Left ventricle myocardium inferior (tissue), 1 donor: ENCODE results near the gene EPB41L2. TPM values are rescaled to one million over a fixed set of nuclear protein-coding genes. Genes with fewer than 3 reads are reported as not detected.
"Not testable (repeated sequence)": the region's sequence is repeated elsewhere in the genome, so short reads cannot be mapped to it uniquely, and the experiment has no call there.

Experiments used
- DNase-seq: peaks from one replicate; pipeline ENCODE4 v3.0.0-alpha.2; 2020
- H3K27ac ChIP-seq: fragments of 200-600 bp; replicated peaks from 2 replicates; pipeline ENCODE4 v1.8.0; 2021
- H3K27me3 ChIP-seq: fragments of 200-600 bp; 2 replicates; pipeline ENCODE4 v1.8.0; 2021; ENCODE audit warnings: low read depth
- H3K36me3 ChIP-seq: fragments of 200-600 bp; 2 replicates; pipeline ENCODE4 v1.8.0; 2021
- H3K4me1 ChIP-seq: fragments of 200-600 bp; 2 replicates; pipeline ENCODE4 v1.8.0; 2021
- H3K4me3 ChIP-seq: fragments of 200-600 bp; 2 replicates; pipeline ENCODE4 v1.8.0; 2021; ENCODE audit warnings: mild to moderate bottlenecking, moderate library complexity
- H3K9me3 ChIP-seq: fragments of 200-600 bp; replicated peaks from 2 replicates; pipeline ENCODE4 v1.8.0; 2021
- intact Hi-C: fragments of 100-400 bp; cut with micrococcal nuclease; formaldehyde crosslinking; loops from one replicate; pipeline ENCODE4 v1.11.0; 2022
- total RNA-seq: library from RNA; stranded (reverse); fragmentation: NEBNext Ultra II Directional; extraction: Animal tissue kit (Norgen Biotek cat#: 25700); gene quantifications from one replicate; pipeline ENCODE4 v1.2.1, GENCODE V29; 2021
- TF ChIP-seq, protein P1 (sequence below): fragments of 200-600 bp; IDR thresholded peaks from 2 replicates; pipeline ENCODE4 v1.8.0; 2021; ENCODE audit warnings: antibody characterized with exemption, mild to moderate bottlenecking, borderline replicate concordance
- donor health status: DM: no; HTN: yes; CAD: no; lungs with severe emphysema.

EPB41L2 gene
- total RNA-seq, 1 donor from 2014 or later: 70.8 TPM

DNA sequence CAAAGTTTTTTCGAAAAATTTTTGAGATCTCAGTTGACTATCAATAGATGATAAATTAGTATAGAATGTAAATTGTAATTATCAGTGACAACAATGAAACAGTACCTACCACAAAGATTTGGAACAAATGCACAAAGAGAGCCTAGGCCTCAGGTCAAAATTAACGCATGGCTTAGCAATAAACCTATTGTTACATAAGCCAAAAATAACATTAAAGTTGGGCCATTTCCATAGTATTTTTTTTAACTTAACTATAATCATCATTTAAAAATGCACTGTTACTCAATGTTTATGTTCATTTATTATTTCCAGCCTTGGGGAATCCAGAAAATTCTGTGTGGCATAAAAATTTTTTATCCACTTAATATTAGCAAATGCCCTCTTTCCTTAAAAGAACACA is 117.0 kb downstream of the EPB41L2 start:
- Histone ChIP-seq H3K4me3 (no peak overlapping the region), H3K27me3 (no peaks in the 10 kb centered on the region), H3K27ac (peak overlapping the region; percentile 43), H3K36me3 (no peaks in the 10 kb centered on the region), H3K9me3 (no peaks in the 10 kb centered on the region), H3K4me1 (peaks cover 46% of the 10 kb centered on the region)
- DNase-seq: no peak
- TF ChIP-seq, protein P1, sequence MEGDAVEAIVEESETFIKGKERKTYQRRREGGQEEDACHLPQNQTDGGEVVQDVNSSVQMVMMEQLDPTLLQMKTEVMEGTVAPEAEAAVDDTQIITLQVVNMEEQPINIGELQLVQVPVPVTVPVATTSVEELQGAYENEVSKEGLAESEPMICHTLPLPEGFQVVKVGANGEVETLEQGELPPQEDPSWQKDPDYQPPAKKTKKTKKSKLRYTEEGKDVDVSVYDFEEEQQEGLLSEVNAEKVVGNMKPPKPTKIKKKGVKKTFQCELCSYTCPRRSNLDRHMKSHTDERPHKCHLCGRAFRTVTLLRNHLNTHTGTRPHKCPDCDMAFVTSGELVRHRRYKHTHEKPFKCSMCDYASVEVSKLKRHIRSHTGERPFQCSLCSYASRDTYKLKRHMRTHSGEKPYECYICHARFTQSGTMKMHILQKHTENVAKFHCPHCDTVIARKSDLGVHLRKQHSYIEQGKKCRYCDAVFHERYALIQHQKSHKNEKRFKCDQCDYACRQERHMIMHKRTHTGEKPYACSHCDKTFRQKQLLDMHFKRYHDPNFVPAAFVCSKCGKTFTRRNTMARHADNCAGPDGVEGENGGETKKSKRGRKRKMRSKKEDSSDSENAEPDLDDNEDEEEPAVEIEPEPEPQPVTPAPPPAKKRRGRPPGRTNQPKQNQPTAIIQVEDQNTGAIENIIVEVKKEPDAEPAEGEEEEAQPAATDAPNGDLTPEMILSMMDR: no peak
- intact Hi-C loops: no loop called here

GRCh38 chr6:130945401-130945919 is 117.6 kb downstream of the EPB41L2 start:
- peaks cover 47% of the 10 kb centered on the region for H3K4me1 ChIP-seq
- no peak for DNase-seq
- no peaks in the 10 kb centered on the region for H3K9me3 ChIP-seq
- H3K27me3 ChIP-seq: no peaks in the 10 kb centered on the region
- TF ChIP-seq, protein P1: no peak
- H3K4me3 ChIP-seq: no peak overlapping the region
- peak overlapping the region; percentile 43 for H3K27ac ChIP-seq
- no peaks in the 10 kb centered on the region for H3K36me3 ChIP-seq
- intact Hi-C loops: no loop called here

DNA sequence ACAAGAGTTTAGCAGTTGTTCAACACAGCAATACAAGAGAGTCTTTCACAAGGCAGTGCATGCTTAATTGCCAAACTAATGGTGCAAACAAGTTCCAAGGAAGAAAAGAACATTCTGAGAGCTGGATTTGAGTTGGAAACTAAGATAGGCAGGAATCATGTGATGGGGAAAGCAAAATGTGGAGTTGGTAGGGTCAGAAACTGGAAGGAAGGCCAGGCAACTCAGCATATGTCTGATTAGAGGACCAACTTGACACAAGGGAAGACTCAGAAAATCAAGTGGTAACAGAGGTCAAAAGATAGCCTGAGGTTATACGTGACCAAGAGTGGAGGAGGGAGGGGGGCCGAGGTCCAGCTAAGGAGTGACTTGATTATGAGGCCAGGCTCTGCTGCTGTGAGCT is 118.6 kb downstream of the EPB41L2 start:
- intact Hi-C loops: no loop called here
- no peak for DNase-seq
- H3K27ac ChIP-seq: peak overlapping the region; percentile 43
- H3K4me1 ChIP-seq: peaks cover 47% of the 10 kb centered on the region
- no peaks in the 10 kb centered on the region for H3K27me3 ChIP-seq
- H3K36me3 ChIP-seq: no peaks in the 10 kb centered on the region
- no peak overlapping the region for H3K4me3 ChIP-seq
- TF ChIP-seq, protein P1: no peak
- no peaks in the 10 kb centered on the region for H3K9me3 ChIP-seq

DNA sequence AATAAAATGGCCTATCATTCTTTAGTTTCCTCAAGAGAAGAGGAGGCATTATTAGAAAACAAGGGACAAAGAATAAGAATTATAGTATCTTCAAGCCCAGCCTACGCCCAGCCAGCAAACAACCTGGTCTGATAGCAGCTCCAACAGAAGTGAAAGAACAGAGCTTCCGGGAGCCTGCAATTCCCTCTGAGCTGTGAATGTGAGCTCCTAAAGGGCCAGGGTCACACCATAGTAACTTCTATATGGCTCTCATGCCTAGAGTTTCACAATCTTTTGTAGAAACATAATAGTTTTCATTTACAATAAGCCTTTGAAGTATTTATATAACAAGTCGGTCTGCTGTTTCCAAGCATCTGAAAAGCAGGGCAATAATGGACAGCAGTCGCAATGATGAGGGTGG is 119.3 kb downstream of the EPB41L2 start:
- Histone ChIP-seq H3K4me1 (peaks cover 47% of the 10 kb centered on the region), H3K27ac (peak overlapping the region; percentile 13), H3K36me3 (no peaks in the 10 kb centered on the region), H3K9me3 (no peaks in the 10 kb centered on the region), H3K27me3 (no peaks in the 10 kb centered on the region), H3K4me3 (no peak overlapping the region)
- DNase-seq: no peak
- intact Hi-C loops: no loop called here
- TF ChIP-seq, protein P1: no peak

GRCh38 chr6:130942752-130943151 is 120.3 kb downstream of the EPB41L2 start:
- H3K4me3 ChIP-seq, intact Hi-C loops, H3K27ac ChIP-seq, H3K27me3 ChIP-seq, DNase-seq, H3K36me3 ChIP-seq, H3K9me3 ChIP-seq: not testable (repeated sequence)
- H3K4me1 ChIP-seq: peaks cover 46% of the 10 kb centered on the region

DNA sequence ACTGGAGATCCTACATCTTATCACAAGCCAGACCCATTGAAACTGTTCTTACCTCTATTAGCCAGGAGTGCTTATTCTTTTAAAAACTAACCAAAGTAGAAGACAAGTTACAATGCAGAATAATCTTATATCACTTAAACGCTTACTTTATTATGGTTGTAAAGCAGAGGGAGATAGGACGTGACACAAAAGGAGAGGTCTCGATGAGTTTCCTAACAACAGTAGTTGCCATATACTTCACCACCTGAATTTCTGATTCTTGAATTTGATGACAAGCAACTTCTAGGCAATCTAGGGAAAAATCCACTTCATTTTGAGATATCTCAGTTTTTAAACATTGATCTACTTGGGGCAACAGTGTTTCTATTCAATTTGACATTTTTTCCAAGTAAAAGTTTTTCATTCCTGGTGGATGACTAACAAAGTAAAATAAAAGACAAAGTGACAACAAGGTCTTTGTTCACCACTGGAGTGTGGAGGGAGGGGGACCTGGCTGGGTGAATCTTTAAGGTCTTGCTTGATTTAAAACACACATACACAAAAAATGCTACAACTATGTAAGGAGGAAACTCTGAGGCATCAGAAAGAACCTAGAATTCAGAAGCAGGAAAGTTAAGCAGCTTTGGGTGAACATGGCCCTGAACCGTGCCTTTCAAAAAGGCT is 125.0 kb downstream of the EPB41L2 start:
- Histone ChIP-seq H3K27ac (no peak overlapping the region), H3K4me1 (peaks cover 48% of the 10 kb centered on the region), H3K9me3 (no peaks in the 10 kb centered on the region), H3K27me3 (no peaks in the 10 kb centered on the region), H3K36me3 (no peaks in the 10 kb centered on the region), H3K4me3 (no peak overlapping the region)
- TF ChIP-seq, protein P1: no peak
- DNase-seq: no peak
- intact Hi-C loops: no loop called here
